GM20431 (cell line): ENCODE results near the gene AKAP1.

Source experiments
- in situ Hi-C: fragments of 300-500 bp; cut with MseI, MboI; formaldehyde crosslinking; loops from one replicate; pipeline ENCODE4 v1.15.0; 2020; ENCODE audit warnings: low sequenced_read_pairs; ENCODE audit not compliant: unreplicated experiment

AKAP1 gene

DNA sequence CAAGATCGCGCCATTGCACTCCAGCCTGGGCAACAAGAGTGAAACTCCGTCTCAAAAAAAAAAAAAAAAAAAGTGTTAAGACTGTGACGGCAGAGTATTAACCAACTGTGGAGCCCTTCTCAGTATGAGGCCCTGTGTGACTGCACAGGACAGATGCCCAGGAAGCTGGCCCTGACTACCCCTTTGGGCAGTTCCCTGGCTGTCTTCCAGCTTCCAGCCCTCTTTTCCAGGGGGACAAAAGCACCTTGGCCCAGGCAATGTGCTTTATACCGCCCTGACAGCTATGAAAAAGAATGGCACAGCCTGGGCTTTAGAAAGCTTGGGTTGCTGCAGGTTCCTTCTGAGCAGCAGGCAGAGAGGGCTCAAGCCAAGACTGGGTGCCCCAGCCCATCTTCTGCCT lies 61.2 kb downstream of the AKAP1 start:
- in situ Hi-C loops = no loop called here

DNA sequence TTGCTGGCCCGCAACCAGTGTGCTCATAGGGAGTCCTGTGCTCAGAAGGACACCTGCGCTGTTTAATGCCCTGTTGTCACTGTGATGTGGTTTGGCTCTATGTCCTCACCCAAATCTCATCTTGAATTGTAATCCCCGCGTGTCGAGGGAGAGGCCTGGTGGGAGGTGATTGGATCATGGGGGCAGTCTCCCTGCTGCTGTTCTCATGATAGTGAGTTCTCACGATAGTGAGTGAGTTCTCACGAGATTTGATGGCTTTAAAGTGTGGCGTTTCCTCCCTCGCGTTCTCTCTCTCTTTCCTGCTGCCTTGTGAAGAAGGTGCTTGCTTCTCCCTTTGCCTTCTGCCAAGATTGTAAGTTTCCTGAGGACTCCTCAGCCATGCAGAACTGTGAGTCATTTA lies 66.8 kb downstream of the AKAP1 start:
- in situ Hi-C loops = no loop called here

DNA sequence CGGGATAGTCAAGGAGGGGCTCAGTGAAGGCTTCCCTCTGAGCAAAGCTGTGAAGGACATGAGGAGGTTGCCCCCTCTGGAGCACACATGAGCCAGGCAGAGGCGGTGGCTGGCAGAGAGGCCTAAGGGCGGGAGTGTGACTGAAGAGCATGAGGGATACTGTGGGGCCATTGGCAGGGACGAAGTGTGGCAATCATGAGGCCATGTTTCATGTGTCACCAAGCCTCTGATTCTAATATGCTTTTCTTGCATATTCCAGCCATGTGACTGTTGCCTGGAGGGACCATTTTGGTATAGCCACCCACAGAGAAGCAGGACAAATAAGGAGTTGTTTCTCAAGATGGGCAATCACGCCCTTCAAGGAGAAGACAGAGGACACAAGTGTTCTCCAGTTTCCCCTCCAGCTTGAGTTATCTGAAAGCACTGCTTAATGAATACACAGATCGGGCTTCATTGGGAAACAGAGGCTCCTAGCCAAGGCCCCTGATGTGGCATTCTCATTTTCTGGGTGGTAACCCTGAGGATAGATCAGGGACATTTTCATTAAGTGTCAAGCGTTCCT lies 68.0 kb downstream of the AKAP1 start:
- in situ Hi-C loops = no loop called here

DNA sequence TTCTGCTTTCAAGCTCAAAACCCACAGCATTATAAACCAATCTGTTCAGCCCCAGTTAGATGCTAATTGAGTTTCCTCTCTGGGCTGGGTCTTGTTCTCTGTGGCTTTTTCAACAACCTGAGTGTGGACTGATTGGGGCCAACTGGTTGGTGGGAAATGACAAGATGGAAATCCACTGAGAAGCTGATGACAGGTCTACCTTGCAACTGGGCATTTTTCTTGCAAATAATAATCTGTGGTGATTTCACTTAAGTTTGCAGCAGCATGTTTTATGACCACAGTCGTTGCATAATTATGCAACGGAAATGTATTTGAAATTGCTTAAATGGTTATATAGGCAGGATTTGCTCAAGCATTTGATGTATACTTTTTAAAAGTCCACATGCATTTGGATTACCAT lies 69.9 kb downstream of the AKAP1 start:
- in situ Hi-C loops = no loop called here

DNA sequence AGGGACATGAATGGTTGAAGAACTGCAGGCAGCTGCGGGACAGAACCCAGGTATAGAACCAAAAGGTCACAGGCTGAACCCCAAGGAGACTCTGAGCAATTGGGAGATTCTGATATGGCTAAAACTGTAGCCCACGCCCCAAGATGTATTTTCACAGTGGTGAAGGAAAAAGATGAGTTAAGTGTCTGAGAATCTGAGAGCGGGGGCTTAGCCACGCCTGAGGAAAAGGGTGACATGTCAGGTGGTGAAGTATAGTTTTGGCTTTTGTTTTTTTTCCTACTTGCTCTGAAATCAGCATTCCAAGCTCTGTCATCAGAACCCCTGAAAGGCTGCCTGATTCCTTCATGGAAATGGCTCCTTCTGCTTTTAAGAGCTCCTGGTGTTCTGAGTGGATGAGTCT lies 73.3 kb downstream of the AKAP1 start:
- in situ Hi-C loops = no loop called here

DNA sequence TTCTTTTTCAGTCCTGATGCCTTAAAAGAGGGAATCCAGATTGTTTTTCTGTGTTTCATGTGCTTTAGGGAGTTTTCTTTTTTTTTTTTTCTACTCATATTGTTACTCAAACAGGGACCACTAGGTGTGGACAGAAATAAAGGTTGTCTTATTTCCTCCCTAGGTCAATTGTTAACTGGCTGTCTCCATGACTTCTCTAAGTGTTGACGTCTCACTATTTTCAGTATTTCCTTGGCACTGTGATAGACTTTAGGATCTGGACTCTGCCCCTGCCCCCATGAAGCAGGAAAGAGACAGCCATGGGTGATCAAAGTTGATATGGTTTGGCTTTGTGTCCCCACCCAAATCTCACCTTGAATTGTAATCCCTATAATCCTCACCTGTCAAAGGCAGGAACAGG lies 73.7 kb downstream of the AKAP1 start:
- in situ Hi-C loops = no loop called here

DNA sequence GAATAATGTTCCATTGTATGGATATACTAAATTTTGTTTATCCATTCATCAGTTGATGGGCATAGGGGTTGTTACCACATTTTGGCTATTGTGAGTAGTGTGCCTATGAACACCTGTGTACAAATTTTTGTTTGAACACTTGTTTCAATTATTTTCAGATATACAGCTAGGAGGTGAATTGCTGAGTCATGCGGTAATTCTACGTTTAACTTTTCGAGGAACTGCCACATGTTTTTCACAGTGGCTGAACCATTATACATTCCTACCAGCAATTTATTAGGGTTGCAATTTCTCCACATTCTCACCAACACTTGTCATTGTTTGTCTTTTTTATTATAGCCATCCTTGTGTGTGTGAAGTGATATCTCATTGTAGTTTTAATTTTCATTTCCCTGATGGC lies 75.6 kb downstream of the AKAP1 start:
- in situ Hi-C loops = no loop called here

DNA sequence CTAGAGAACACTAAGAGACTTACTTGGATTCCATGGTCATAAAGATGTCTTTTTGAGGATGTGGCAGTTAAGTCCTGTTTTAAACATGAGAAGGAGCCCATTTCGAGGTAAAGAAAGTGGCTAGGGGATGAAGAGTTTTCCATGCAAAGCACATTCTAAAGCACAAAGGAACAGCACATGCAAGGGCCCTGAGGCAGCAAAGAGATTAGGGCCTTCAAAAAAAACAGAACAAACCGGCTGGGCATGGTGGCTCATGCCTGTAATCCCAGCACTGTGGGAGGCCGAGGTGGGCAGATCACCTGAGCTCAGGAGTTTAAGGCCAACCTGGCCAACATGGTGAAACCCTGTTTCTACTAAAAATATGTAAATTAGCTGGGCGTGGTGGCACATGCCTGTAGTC lies 79.8 kb downstream of the AKAP1 start:
- in situ Hi-C loops = no loop called here

DNA sequence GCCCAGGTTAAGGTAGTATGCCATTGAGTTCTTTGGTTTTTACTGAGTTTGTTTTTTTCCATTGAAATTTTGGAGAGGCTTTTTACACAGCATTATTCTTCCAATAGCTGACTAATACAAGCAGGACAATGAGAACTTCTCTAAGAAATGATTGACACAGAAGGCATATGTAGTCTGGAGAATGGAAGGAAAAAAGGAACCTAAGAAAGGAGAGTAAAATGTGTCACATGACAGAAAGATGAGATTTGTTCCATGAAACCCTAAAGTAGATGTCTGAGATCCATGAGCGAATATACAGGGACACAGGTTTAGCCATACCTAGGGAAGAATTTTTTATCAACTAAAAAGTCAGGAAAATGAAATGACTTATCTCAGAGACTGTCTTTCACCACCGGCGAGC lies 80.7 kb downstream of the AKAP1 start:
- in situ Hi-C loops = no loop called here

DNA sequence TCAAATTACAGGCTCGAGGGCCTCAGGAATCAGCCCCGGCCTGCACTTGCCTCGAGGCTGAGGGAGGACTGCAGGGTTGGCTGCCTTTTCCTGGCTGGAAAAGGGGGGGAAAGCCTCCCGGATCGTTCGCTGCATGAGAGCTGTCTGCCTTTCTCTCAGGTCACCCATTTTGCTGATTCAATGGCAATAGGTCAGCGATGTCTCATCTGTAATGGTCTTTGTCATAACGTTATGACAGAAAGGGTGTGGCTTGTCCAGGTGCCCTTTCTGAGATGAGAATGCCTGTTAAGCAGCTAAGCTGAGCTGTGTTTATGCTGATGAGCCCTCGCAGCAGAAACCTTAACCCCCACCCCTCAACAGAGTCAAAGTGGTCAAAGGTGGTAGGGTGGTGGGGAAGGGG lies 81.8 kb downstream of the AKAP1 start:
- in situ Hi-C loops = no loop called here

DNA sequence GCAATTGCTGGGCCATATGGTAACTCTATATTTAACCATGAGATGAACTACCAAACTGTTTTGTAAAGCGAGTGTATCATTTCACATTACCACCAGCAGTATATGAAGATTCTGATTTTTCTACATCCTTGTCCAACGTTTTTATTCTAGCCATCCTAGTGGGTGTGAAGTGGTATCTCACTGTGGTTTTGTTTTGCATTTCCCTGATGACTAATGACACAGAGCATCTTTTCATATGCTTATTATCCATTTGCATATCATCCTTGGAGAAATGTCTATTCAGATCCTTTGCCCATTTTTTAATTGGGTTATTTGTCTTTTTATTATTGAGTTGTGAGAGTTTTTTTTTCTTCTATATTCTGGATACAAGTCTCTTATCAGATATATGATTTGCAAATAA lies 83.6 kb downstream of the AKAP1 start:
- in situ Hi-C loops = no loop called here

DNA sequence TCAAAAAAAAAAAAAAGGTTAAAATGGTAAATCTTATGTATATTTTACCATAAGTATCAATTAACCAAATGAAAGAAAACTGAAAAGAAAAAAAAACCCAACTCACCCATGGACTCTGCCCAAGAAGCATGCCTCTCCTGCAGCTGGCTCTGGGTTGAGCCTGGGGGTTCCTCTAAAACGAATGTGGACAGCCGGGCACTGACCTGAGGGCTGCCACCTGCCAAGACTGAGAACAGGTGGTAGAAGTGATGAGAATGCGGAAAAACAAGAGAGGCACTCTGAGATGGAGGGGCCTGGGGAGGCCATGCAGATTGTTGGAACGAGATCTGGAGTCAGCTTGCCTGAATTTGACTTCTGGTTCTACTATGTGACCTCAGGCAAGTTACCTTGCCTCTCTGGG lies 85.8 kb downstream of the AKAP1 start:
- in situ Hi-C loops = no loop called here
